IPS-18a (cell line): Measurements from ENCODE around the gene MARVELD3.
"Not testable (repeated sequence)": the region's sequence is repeated elsewhere in the genome, so short reads cannot be mapped to it uniquely, and the experiment has no call there.

ENCODE experiments used
- H3K27ac ChIP-seq: one replicate; pipeline ENCODE4 v1.5.1; 2013; ENCODE audit warnings: low read length
- H3K27me3 ChIP-seq: one replicate; pipeline ENCODE4 v1.6.1; 2013; ENCODE audit warnings: mild to moderate bottlenecking, low read length; ENCODE audit not compliant: control insufficient read depth, insufficient read depth
- H3K36me3 ChIP-seq: one replicate; pipeline ENCODE4 v1.6.1; 2013; ENCODE audit warnings: low read depth, low read length; ENCODE audit not compliant: control insufficient read depth
- H3K4me1 ChIP-seq: one replicate; pipeline ENCODE4 v1.6.1; 2013; ENCODE audit warnings: low read depth, low read length; ENCODE audit not compliant: control insufficient read depth
- H3K4me3 ChIP-seq: one replicate; pipeline ENCODE4 v1.5.1; 2013; ENCODE audit warnings: low read length
- H3K9ac ChIP-seq: one replicate; pipeline ENCODE4 v1.6.1; 2013; ENCODE audit warnings: mild to moderate bottlenecking, low read length, moderate library complexity
- H3K9me3 ChIP-seq: one replicate; pipeline ENCODE4 v1.6.1; 2013; ENCODE audit warnings: low read depth, low read length; ENCODE audit not compliant: control insufficient read depth

The MARVELD3 gene

DNA sequence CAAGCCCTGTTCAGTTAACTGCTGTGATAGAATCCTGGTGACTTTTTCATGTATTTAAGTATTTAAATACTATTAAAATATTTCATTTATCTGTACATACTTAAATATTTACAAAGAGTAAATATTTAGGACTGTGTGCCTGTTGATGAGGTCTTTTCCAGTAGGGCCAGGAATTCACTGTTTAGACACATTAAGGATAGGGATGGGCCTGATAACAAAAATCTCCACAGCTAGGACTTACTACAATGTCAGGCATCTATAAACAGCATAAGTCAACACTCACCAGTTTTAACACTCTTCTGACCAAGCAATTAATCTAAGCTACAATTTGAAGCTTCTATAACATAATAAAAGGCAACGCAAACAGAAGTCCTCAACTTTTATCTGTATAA is 47.6 kb downstream of the MARVELD3 start:
- Histone ChIP-seq H3K36me3 (peaks cover 60% of the 10 kb centered on the region), H3K27ac (no peak overlapping the region), H3K9ac (no peak overlapping the region), H3K9me3 (no peaks in the 10 kb centered on the region), H3K27me3 (no peaks in the 10 kb centered on the region), H3K4me3 (no peak overlapping the region), H3K4me1 (no peaks in the 10 kb centered on the region)

DNA sequence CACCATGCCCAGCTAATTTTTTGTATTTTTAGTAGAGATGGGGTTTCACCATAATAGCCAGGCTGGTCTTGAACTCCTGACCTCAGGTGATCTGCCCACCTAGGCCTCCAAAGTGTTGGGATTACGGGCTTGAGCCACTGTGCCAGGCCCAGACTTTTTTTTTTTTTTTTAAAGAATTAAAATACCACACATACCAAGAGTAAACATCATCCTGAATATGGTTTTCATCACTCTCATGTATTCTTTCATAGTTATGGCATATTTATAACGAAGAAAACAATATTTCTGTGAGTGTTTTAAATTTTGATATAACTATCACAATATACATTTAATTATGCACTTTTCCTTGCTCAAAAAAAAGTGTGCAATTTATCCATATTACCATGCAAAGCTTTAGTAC is 48.2 kb downstream of the MARVELD3 start:
- Histone ChIP-seq H3K4me1 (no peaks in the 10 kb centered on the region), H3K27me3 (no peaks in the 10 kb centered on the region), H3K4me3 (no peak overlapping the region), H3K9me3 (no peaks in the 10 kb centered on the region), H3K9ac (no peak overlapping the region), H3K27ac (no peak overlapping the region), H3K36me3 (peaks cover 60% of the 10 kb centered on the region)

DNA sequence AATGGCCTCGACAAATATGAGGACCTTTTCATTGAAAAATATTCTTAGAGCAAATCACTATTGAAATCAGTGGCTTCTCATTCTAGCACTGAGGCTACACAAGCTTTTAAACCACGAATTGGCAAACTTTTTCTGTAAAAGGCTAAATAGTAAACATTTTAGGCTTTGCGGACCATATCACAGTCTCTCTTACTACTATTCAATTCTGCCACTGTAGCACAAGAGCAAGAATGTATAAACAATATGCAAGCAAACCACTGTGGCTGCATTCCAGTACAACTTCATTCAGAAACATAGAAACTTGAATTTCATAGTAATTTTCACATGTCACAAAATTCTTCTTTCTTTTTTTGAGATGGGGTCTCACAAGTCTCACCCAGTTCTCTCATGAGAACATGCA is 49.4 kb downstream of the MARVELD3 start:
- Histone ChIP-seq H3K9ac (no peak overlapping the region), H3K9me3 (no peaks in the 10 kb centered on the region), H3K27ac (no peak overlapping the region), H3K36me3 (peaks cover 55% of the 10 kb centered on the region), H3K4me1 (no peaks in the 10 kb centered on the region), H3K4me3 (no peak overlapping the region), H3K27me3 (no peaks in the 10 kb centered on the region)

DNA sequence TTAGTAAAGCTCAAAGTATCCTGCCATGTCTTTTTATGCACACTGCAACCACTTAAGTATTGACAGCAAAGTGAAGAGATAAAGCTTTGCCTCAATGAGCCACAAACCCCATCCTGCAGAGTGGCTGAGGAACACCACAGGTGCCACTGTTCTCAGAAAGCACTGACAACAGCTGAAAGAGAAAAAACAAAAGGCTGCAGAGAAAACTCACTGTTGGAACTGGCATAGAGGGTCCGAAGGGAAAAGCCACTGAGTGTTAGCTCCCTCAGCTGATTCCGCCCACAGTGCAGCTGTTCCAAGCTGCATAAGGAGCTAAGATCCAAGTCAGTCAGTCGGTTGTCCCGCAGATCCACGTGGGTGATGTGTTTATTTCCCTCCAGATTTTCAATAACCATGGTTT is 50.3 kb downstream of the MARVELD3 start:
- Histone ChIP-seq H3K27ac (no peak overlapping the region), H3K9ac (no peak overlapping the region), H3K4me1 (no peaks in the 10 kb centered on the region), H3K9me3 (no peaks in the 10 kb centered on the region), H3K27me3 (no peaks in the 10 kb centered on the region), H3K36me3 (peaks cover 57% of the 10 kb centered on the region), H3K4me3 (no peak overlapping the region)

DNA sequence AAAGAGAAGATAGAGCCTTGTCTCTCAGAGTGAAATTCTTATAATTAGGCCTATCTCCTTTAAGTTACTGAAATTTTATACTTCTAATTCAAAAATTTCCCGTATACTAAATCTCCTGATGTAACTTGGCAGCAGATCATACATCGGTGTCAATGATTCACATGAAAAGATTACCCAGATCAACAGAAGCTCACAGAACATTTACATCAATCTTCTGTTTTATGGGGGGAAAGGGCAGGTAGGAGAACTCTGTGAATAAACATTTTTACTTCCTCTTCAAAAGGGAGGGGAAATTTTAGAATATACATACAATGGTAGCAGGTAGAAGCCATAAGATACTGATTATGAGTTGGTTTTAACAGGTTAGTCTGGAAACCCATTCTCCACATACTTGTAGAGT is 55.4 kb downstream of the MARVELD3 start:
- Histone ChIP-seq H3K27ac (no peak overlapping the region), H3K27me3 (no peaks in the 10 kb centered on the region), H3K4me1 (no peaks in the 10 kb centered on the region), H3K36me3 (peaks cover 35% of the 10 kb centered on the region), H3K9me3 (no peaks in the 10 kb centered on the region), H3K9ac (no peak overlapping the region), H3K4me3 (no peak overlapping the region)

DNA sequence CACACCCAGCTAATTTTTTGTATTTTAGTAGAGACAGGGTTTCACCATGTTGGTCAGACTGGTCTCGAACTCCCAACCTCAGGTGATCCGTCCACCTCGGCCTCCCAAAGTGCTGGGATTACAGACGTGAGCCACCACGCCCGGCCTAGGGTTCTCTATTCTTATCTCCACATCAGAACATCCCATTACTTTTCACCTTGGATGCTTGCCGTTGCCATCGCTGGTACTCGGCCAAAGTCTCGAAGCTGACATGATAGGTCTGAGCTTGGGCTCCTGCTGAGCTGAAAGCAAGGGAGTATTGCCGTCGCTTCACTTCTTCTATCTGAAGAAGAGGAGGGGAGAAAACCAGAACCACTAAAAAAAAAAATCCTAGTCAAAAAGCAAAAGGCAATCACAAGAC is 58.3 kb downstream of the MARVELD3 start:
- H3K27me3 ChIP-seq, H3K4me3 ChIP-seq, H3K27ac ChIP-seq, H3K9ac ChIP-seq, H3K4me1 ChIP-seq, H3K9me3 ChIP-seq: not testable (repeated sequence)
- H3K36me3 ChIP-seq: peaks cover 35% of the 10 kb centered on the region
